DMS153 treated with DMSO at 0.1 percent for 48 hours (cell line): ENCODE data around the gene PKLR.

Source experiments
- DNase-seq: peaks from one replicate; lab custom pipeline; 2025; ENCODE audit not compliant: unreplicated experiment; lab: John Stamatoyannopoulos, UW

Gene PKLR

GRCh38 chr1:155286544-155286943 lies 14.7 kb downstream of the PKLR start:
- no peak for DNase-seq

- DNase-seq = no peak
Measured at GRCh38 chr1:155285631-155286044, 15.6 kb downstream of the PKLR start.

- no peak for DNase-seq
Measured at GRCh38 chr1:155285063-155285462, 16.2 kb downstream of the PKLR start.

GRCh38 chr1:155284476-155284875 lies 16.8 kb downstream of the PKLR start:
- no peak for DNase-seq

GRCh38 chr1:155282488-155283091 lies 18.6 kb downstream of the PKLR start:
- DNase-seq = no peak

- no peak for DNase-seq
Measured at GRCh38 chr1:155279268-155279667, 22.0 kb downstream of the PKLR start.

GRCh38 chr1:155278689-155279160 lies 22.5 kb downstream of the PKLR start:
- no peak for DNase-seq

GRCh38 chr1:155277902-155278688 lies 23.1 kb downstream of the PKLR start:
- DNase-seq = peak; percentile 79

GRCh38 chr1:155277070-155277901 lies 24.0 kb downstream of the PKLR start, which contains the start of gene HCN3:
HCN3 (plus strand) TSS chr1:155277463; CDS start chr1:155277591, 128 bp downstream.
- DNase-seq = peak; percentile 99

- peak; percentile 99 for DNase-seq
Measured at GRCh38 chr1:155273343-155274245, 27.6 kb downstream of the PKLR start, which contains the start of gene CLK2. CLK2 (minus strand) TSS chr1:155273504; CDS start chr1:155270977, 2,527 bp downstream.

- DNase-seq = peak; percentile 67
Measured at GRCh38 chr1:155272466-155273342, 28.5 kb downstream of the PKLR start.

- DNase-seq = no peak
Measured at GRCh38 chr1:155269381-155269780, 31.9 kb downstream of the PKLR start.

- no peak for DNase-seq
Measured at GRCh38 chr1:155268630-155269029, 32.6 kb downstream of the PKLR start.

- DNase-seq = no peak
Measured at GRCh38 chr1:155267373-155267772, 33.9 kb downstream of the PKLR start.

GRCh38 chr1:155266553-155266952 lies 34.7 kb downstream of the PKLR start:
- no peak for DNase-seq

GRCh38 chr1:155263067-155263466 lies 38.2 kb downstream of the PKLR start:
- no peak for DNase-seq

- peak; percentile 99 for DNase-seq
Measured at GRCh38 chr1:155261852-155262673, 39.2 kb downstream of the PKLR start, which contains the start of gene SCAMP3. SCAMP3 (minus strand) TSS chr1:155262360; CDS start chr1:155262151, 209 bp downstream.

GRCh38 chr1:155261493-155261851 lies 39.8 kb downstream of the PKLR start:
- no peak for DNase-seq
